Renal cortex interstitium (tissue), 11 donors: ENCODE results near the gene FOXO3B. TPM values are rescaled to one million over a fixed set of nuclear protein-coding genes. Genes with fewer than 3 reads are reported as not detected.
"Not testable (repeated sequence)": the region's sequence is repeated elsewhere in the genome, so short reads cannot be mapped to it uniquely, and the experiment has no call there.

Experiments used
- DNase-seq, 11 donors: peaks; one replicate each; pipeline ENCODE4 v3.0.0-alpha.2; 2013; ENCODE audit warnings: low read depth in 9 of 11, low spot score in 4 of 11; ENCODE audit errors: extremely low read depth in 1 of 11
- polyA plus RNA-seq, 3 donors: library from polyadenylated mRNA; unstranded; fragments of 120-200 nt; gene quantifications; one replicate each; pipeline ENCODE4 v1.2.1, GENCODE V29; 2013; ENCODE audit not compliant: insufficient read length in 3 of 3

The FOXO3B gene
- polyA plus RNA-seq, 3 donors, result 4.5 to 7.4 (median 5.7) TPM

DNA sequence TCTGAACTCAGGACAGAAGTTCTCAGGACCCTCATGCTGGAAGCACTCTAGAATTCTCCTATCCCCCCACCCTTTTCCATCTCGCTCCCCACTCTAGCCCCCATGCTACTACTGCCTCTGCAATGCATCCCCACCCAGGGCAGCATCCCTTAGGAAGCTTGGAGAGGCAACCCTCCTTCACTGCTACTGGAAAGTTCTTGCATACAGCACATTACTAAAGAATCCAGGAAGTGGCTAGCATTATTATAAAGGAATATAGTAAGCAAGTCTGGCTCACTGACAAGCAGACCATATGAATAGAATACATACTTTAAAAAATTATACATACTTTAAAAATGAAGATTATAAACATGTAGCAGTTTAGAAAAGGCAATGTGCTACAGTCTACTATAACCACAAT lies 13.5 kb downstream of the FOXO3B start:
- DNase-seq, result not testable (repeated sequence)

DNA sequence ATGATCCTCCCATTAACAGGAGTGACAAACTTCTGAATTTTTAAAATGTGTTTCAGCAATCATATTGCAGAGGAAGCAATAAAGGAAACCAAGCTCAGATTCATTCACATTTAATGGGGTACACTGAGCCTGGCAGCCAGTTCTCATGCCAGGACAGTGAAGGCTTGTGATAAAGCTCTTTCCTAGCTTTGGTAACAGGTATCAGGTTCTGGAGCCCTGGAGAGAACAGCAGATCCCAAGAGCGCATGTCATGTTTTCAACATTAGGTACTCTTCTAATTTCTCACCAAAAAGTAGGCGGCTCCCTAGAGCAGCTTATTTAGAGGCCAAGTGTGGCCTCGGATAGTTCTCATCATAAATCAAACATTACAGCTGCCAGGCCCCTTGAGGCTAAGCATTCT lies 14.6 kb downstream of the FOXO3B start:
- not testable (repeated sequence) for DNase-seq

DNA sequence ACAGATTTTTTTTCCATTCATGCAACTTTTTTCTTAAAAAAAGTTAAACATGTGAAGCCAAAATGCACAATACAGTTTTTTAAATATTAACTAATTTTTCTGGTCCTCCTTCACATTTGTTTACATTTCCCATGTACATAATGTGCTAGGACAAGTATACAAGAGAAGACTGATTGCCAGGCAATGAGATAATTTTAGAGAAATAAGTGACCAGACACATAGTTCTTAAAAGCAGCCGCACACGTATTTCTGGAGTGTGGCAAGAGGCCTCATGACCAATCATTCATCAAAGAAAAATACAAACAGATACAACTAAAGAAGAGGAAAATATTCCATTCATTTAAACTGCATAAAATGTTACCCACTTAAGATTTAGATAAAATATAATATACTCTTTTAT lies 15.8 kb downstream of the FOXO3B start:
- not testable (repeated sequence) for DNase-seq

DNA sequence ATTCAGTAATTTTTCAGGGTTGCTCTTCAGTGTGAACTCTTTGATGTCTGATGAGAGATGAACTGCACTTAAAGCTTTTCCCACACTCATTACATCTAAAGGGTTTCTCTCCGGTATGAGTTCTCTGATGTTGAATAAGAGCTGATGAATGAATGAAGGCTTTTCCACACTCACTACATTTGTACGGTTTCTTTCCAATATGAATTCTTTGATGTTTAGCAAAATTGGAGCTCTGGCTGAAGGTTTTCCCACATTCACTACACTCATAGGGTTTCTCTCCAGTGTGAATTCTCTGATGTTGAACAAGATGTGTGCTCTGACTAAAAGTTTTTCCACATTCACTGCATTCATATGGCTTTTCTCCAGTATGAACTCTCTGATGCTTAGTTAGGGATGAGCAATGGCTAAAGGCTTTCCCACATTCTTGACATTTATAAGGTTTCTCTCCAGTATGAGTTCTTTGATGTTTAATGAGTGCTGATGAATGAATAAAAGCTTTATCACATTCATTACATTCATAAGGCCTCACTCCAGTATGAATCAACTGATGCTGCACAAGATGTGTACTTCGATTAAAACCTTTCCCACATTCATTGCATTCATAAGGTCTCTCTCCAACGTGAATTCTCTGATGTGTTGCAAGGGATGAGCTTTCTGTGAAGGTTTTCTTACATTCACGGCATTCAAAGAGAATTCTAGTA lies 20.0 kb downstream of the FOXO3B start:
- not testable (repeated sequence) for DNase-seq

DNA sequence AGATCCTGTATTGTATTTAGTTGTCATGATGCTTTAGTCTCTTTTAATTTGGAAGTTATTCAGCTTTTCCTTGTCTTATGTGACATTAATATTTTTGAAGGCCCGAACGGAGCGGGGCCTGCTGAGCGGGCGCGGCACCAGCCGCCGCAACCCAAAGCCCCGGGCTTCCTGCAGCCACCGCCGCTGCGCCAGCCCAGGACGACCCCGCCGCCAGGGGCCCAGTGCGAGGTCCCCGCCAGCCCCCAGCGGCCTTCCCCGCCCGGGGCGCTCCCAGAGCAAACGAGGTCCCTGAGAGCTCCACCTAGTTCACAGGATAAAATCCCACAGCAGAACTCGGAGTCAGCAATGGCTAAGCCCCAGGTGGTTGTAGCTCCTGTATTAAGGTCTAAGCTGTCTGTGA lies 32.0 kb downstream of the FOXO3B start:
- DNase-seq, result not testable (repeated sequence)

DNA sequence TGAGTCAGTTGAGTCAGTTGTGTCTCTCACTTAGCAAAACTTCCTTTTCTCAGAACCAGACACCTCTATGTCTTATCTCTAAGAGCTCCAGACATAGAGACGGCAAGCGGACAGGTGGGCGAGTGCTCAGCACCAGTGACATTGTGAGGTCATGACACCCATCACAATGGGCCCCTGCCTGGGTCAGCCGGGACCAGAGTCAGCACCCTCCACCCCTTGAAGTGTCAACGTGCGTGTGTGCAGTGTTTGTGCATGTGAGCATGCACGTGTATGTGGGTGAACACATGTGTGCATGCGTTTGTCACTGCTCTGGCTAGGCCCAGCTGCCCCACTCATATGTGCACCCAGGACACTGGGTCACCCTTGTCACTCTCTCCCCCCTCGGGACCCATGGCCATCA lies 37.8 kb downstream of the FOXO3B start, which contains the start of gene TBC1D28:
Gene TBC1D28, minus strand, starts transcription at position 101 of the 400 bp plus-strand sequence. CDS start 3,039 bp downstream, outside the sequence.
- not testable (repeated sequence) for DNase-seq

DNA sequence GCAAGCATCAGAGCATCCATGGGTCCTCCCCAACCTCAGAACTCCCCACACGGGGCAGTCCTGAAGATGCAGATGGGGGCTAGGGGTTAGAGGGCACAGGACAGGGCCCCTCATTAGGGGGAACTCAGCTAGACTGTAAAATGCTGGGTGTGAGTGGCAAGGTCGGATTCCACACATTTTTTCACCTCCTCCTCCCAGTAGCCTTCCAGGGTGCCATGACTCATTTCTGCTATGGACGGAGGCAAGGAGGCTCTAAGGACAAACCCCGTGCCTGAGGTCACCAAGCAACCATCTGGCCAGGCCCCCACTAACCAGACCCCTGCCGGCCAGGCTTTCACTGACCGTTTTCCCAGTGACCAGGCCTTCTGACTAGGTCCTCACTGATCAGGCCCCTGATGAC lies 39.0 kb downstream of the FOXO3B start:
- DNase-seq, result not testable (repeated sequence)

DNA sequence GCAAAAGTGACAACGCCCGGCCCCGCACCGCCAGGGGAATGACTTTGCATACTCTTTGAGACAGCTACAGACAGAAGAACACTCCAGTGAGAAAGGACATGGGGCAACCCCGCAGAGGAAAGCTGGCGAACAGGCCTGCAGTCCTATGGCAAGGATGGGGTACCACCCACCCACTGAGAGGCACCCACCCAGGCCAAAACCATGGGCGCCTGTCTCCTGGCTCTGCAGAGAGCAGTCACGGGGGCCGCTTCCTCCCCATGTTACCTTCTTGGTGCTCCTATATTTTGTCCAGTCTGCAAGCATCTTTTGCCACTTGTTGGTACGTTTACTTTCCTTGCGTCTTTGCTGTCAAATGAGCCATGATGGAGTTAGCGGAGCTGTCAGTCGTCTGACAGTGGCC lies 43.8 kb downstream of the FOXO3B start:
- not testable (repeated sequence) for DNase-seq

DNA sequence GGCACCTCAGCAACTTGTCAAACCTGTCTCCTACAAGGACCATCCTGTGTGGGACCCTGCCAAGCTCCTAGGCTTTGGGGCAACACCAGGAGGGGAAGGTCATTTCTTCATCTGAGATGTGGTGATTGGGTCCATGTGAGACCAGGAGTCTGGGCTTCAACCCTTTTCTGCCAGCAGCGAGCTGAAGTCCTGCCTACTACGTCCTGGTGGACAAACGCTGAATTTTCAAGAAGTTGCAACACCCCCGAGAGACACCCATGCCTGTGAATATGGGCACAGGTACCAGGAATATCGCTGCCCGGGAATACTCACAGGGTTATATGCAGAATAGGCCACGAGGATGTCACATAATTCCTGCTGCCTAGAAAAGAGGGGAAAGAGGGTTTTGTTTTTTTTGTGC lies 45.9 kb downstream of the FOXO3B start:
- not testable (repeated sequence) for DNase-seq

DNA sequence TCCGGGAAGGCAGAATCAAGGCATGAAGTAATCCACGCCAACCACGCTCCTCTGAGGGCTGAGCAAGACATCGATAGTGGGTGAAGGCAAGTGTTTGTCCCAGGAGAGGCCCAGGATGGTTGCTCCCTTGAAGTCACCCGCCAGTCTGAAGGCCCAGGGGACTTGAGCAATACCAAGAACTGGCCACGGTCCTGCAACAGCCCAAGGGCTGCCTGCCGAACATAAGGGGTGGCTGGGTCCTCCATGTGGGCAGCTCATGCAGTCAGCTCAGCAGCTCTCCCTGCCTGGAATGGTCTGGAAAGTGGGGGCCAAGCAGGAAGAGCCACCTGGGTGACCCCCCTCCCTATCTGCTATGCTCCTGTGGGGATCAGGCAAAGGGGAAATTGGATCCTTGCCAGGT lies 46.3 kb downstream of the FOXO3B start:
- not testable (repeated sequence) for DNase-seq

DNA sequence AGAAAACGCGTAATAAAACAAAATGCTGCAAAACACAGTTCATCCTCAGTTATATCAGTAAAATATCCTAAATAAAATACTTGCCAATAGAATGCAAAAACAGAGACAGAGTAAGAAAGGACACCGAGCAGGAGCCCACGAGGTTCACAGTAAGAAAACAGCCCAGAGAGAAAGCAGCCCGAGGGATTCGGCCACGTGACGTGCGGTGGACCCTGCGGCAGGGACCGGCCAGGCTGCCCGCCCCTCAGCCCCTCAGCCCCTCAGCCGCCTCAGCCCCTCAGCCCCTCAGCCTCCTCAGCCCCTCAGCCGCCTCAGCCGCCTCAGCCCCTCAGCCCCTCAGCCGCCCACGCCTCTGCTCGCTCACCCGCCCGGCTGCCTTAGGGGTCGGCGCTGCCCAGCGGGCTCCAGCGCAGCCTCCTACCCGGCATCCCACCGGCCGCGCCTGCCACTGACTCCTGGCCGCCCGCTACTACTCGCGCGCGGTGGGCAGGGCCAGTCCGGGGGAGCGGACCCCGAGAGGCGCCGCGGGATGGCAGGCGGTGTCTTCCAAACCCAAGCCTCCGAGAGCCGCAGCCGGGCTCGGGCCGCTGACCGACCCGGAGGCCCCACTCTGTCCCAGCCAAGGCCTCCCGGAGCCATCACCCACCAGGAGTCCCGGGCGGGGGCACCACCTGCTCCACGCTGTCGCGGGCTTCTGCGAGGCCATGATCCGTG lies 47.4 kb downstream of the FOXO3B start:
- DNase-seq, result not testable (repeated sequence)

Other genes starting within 250 kb of the FOXO3B start
- under 1 TPM in 1 of 3 donors, not detected in 2; 0.15 TPM for gene LGALS9C, start 205.5 kb downstream of the FOXO3B start, polyA plus RNA-seq
- not detected for gene TBC1D28, start 37.9 kb downstream of the FOXO3B start, polyA plus RNA-seq
- under 1 TPM; 0.64 to 0.89 (median 0.80) TPM for gene FBXW10, start 61.7 kb upstream of the FOXO3B start, polyA plus RNA-seq
- gene TVP23B, start 98.9 kb upstream of the FOXO3B start, polyA plus RNA-seq, result 10 to 100 TPM; 44.5 to 52.7 (median 52.6) TPM
- 10 to 100 TPM; 49.5 to 64.4 (median 53.7) TPM for gene PRPSAP2, start 175.8 kb upstream of the FOXO3B start, polyA plus RNA-seq